Measurements from ENCODE around the gene LBH. TPM values are rescaled to one million over a fixed set of nuclear protein-coding genes. Genes with fewer than 3 reads are reported as not detected.

The LBH gene
- total and polyA plus RNA-seq, 7 donors: 4.2 to 51.8 (median 20.0) TPM

DNA sequence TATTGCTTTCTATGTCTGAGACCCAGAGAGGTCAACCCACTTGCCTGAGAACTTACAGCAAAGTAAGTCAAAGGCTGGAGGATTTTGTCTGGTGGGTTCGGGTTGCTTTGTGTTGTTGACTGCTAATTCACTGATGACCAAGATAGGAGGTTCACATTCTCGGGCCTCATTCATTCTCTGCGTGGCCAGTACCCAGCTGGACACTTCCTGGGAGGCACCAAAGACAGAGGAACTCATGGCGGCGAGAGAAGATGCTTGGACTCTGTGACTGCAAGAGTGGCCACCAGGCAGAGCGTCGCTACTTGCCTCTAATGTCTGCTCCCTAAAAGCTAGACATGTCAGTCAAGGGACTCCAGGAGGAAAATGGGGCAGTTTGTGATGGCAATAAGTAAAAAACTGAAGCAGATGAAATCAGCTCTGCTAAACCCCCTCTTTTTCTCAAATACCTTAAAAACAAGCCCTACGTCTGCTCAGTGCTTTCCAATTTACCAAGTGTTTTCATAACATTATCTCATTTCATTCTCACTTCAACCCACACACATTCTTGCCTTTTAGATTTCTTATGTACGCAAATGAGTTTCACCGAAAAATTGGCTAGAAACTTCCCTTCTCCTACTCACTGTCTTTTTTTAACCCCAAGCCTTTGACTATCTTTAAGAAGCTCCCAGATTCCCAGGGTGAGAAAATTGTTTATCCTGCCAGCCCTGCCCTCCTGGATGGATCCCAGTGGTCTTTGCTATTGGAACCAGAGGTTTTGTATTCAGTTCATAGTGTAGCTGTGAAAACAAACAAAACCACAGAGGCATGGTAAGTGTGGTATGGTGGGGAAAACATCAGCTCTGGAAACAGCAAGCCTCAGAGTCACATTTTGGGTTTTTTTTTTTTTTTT lies 4.9 kb upstream of the LBH start:
- 78 to 83% methylated on average over 10 of the region's 10 CpGs for WGBS, 2 donors
- Histone ChIP-seq H3K9me3 (no peaks in the 10 kb centered on the region), H3K27me3 (no peaks in the 10 kb centered on the region), H3K27ac (peak overlapping the region; percentile 63 to 86 (median 86)), H3K4me1 (peaks cover 0 to 39% (median 30%) of the 10 kb centered on the region in 4 donors), H3K36me3 (no peaks in the 10 kb centered on the region), H3K4me3 (no peak overlapping the region)
- TF ChIP-seq EP300 (IDR thresholded peaks at IDR 0.05): no peak
- no peak for TF ChIP-seq POLR2AphosphoS5 (IDR thresholded peaks at IDR 0.05)
- TF ChIP-seq, protein P1, sequence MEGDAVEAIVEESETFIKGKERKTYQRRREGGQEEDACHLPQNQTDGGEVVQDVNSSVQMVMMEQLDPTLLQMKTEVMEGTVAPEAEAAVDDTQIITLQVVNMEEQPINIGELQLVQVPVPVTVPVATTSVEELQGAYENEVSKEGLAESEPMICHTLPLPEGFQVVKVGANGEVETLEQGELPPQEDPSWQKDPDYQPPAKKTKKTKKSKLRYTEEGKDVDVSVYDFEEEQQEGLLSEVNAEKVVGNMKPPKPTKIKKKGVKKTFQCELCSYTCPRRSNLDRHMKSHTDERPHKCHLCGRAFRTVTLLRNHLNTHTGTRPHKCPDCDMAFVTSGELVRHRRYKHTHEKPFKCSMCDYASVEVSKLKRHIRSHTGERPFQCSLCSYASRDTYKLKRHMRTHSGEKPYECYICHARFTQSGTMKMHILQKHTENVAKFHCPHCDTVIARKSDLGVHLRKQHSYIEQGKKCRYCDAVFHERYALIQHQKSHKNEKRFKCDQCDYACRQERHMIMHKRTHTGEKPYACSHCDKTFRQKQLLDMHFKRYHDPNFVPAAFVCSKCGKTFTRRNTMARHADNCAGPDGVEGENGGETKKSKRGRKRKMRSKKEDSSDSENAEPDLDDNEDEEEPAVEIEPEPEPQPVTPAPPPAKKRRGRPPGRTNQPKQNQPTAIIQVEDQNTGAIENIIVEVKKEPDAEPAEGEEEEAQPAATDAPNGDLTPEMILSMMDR (IDR thresholded peaks at IDR 0.05): no peak
- no peak for TF ChIP-seq POLR2A (IDR thresholded peaks at IDR 0.05)
- intact Hi-C loops (cut with DNase I): loop anchor here (10.0 kb wide), 1 partner anchor 1788 kb away; the partner anchor contains the start of gene MEMO1
- peak; percentile 52 for DNase-seq

DNA sequence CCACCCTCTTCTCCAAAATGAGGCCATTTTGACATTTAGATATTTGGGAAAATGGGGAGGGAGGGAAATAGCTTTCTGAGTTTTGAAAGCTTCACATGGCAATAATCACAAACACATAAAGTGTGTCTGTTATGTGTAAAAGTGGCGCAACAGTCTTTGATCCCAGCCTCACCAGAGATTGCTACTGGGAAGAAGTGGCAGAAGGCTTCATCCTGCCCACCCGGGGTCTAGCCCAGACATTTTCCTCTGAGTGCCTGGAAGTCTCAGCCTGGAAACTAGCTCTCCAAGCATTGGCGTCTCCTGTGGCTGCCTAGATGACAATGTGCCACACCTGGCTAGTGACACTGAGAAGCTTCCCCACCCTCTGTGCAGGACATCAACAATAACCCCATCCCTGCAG lies 1.7 kb upstream of the LBH start:
- Histone ChIP-seq H3K4me1 (peaks cover 0 to 51% (median 45%) of the 10 kb centered on the region in 4 donors), H3K27me3 (no peaks in the 10 kb centered on the region), H3K27ac (peak overlapping the region in 3 of 4 donors; percentile 92 to 93 (median 92)), H3K36me3 (no peaks in the 10 kb centered on the region), H3K9me3 (no peaks in the 10 kb centered on the region), H3K4me3 (no peak overlapping the region)
- DNase-seq: peak; percentile 54
- TF ChIP-seq POLR2AphosphoS5 (IDR thresholded peaks at IDR 0.05): no peak
- TF ChIP-seq POLR2A (IDR thresholded peaks at IDR 0.05): no peak
- TF ChIP-seq, protein P1 (IDR thresholded peaks at IDR 0.05): no peak
- no peak for TF ChIP-seq EP300 (IDR thresholded peaks at IDR 0.05)
- intact Hi-C loops (cut with DNase I): loop anchor here (10.0 kb wide), 1 partner anchor 1785 kb away; the partner anchor contains the start of gene MEMO1
- WGBS, 2 donors: 74 to 85% methylated on average over 3 of the region's 3 CpGs

DNA sequence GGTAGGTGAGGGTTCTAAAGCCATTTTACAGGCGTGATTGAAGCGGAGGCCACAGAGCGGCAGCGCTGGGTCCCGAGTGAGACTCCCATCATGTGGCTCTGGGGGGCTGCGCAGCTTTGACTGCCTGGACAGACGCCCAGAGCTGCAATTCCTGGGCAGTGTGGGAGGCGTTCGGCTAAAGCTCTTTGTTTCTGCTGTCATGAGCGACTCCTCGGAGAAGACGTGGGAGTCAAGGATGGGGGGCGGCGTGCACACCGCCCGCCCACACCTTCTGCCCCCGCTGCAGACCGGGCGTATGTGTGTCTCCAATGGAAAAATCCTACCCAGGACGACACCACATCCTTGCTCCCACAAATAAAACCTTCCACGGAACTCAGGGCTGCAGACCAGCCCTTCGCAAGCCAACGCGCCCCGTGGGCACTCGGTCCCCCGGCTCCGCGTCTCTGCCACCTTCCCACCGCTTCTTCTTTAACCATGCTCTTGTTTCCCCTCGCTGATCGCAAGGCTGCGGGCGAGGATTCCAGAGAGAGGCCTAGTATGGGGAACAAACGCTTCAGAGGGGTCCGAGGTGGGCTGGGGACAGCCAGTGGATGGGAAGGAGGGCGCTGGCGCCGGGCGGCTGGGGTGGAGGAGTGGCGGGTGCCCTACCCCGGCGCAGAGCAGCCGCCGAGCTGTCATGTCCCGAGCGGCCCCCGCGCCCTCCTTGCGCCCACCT lies 680 bp upstream of the LBH start:
- H3K4me3 ChIP-seq: peak overlapping the region; percentile 68 to 79 (median 72)
- peak; percentile 71 for DNase-seq
- intact Hi-C loops (cut with DNase I): loop anchor here (2.0 to 5.0 kb wide), 4 partner anchors 72 to 217 kb away; partner anchors contain the start of genes LCLAT1 and YPEL5
- no peaks in the 10 kb centered on the region for H3K9me3 ChIP-seq
- no peaks in the 10 kb centered on the region for H3K27me3 ChIP-seq
- peak overlapping the region; percentile 86 to 93 (median 92) for H3K27ac ChIP-seq
- WGBS, 2 donors: 4 to 17% methylated on average over 50 of the region's 50 CpGs
- TF ChIP-seq, protein P1 (IDR thresholded peaks at IDR 0.05): no peak
- TF ChIP-seq POLR2AphosphoS5 (IDR thresholded peaks at IDR 0.05) (no peak), EP300 (IDR thresholded peaks at IDR 0.05) (no peak), POLR2A (IDR thresholded peaks at IDR 0.05) (no peak)
- H3K36me3 ChIP-seq: no peaks in the 10 kb centered on the region
- peaks cover 0 to 47% (median 37%) of the 10 kb centered on the region in 4 donors for H3K4me1 ChIP-seq

DNA sequence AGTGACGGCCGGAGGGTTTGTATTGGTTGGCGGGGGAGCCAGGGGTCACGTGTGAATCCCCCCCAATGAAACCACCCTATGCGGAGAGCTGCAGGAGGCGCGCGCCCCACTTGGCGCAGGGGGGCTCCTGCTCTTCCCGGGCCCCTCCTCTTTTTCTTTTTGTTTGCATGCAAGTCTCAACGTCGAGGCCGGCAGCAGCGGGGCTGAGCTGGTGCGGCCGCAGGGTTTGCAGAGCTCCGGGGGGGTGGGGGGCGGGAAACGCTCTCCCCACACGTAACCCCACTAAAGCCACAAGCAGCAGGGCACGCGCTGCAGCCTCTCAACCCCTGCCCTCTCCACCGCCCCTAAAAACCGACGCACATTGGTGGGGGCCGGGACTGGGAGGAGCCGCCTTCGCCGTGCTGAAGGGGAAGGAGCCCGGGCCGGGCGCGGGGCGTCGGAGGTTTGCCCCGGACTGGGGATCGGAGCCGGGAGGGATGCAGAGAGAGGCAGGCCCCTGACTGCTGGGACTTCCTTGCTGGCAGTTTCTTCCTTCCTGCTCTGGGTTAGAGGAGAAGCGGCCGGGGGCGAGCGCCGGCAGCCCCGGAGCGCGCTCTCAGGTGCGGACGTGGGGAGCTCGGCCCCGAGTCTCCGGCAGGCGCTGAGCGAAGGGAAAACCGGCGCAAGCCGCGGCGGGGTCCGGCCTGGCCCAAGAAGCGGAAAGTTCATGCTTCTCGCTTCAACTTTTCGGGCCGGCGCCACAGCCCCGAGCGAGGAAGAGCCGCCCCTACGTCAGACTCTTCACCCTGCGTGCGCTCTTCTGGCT lies 864 bp downstream of the LBH start:
- Histone ChIP-seq H3K27ac (peak overlapping the region; percentile 86 to 93 (median 92)), H3K9me3 (no peaks in the 10 kb centered on the region), H3K4me3 (peak overlapping the region; percentile 68 to 79 (median 72)), H3K27me3 (no peaks in the 10 kb centered on the region), H3K36me3 (no peaks in the 10 kb centered on the region), H3K4me1 (peaks cover 0 to 50% (median 38%) of the 10 kb centered on the region in 4 donors)
- peak; percentile 86 for DNase-seq
- TF ChIP-seq POLR2A (IDR thresholded peaks at IDR 0.05) (peak in 1 of 2 donors; percentile 22), EP300 (IDR thresholded peaks at IDR 0.05) (no peak), POLR2AphosphoS5 (IDR thresholded peaks at IDR 0.05) (peak in 3 of 4 donors; percentile 22 to 63 (median 46))
- TF ChIP-seq, protein P1 (IDR thresholded peaks at IDR 0.05): no peak
- 0% methylated on average over 70 of the region's 70 CpGs for WGBS, 2 donors
- intact Hi-C loops (cut with DNase I): loop anchor here (2.0 to 5.0 kb wide), 4 partner anchors 70 to 215 kb away; partner anchors contain the start of genes LCLAT1 and YPEL5

Data from sigmoid colon (tissue), 7 donors.